ENCODE data around the gene TAL2.
A peak's percentile ranks its signal among the peaks of the same experiment; 100 is the strongest.

TAL2 gene

DNA sequence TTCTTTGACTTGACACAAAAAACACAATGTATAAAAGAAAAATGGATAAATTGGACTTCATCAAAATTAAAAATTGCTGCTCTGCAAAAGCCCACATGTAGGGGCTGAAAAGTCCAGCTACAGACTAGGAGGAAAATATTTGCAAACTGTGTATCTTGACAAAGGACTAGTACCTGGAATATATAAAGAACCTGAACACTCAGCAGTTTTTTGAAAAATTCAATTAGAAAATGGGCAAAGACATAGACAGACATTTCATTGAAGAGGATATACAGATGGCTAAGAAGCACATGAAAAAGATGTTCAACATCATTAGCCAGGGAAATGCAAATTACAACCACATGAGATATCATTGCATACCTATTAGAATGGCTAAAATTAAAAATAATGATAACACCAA, 18.5 kb upstream of the TAL2 start:
- Histone ChIP-seq H3K9ac (ENCODE audit: insufficient read length) (no peak overlapping the region), H3K9me3 (ENCODE audit: low read depth, low read length) (no peaks in the 10 kb centered on the region), H3K27ac (no peak overlapping the region), H3K4me3 (no peak overlapping the region), H3K36me3 (ENCODE audit: insufficient read depth, low read length) (no peaks in the 10 kb centered on the region)
- TF ChIP-seq FOXP2 (optimal IDR thresholded peaks at IDR 0.05; ENCODE audit: control extremely low read depth, extremely low read length, insufficient read depth), result no peak
- TF ChIP-seq EZH2 (IDR thresholded peaks at IDR 0.05), result no peak
- no peak for TF ChIP-seq POLR2AphosphoS5 (IDR thresholded peaks at IDR 0.05; ENCODE audit: borderline replicate concordance, low read depth, low read length)
- DNase-seq (ENCODE audit: low read depth, low spot score), result no peak

DNA sequence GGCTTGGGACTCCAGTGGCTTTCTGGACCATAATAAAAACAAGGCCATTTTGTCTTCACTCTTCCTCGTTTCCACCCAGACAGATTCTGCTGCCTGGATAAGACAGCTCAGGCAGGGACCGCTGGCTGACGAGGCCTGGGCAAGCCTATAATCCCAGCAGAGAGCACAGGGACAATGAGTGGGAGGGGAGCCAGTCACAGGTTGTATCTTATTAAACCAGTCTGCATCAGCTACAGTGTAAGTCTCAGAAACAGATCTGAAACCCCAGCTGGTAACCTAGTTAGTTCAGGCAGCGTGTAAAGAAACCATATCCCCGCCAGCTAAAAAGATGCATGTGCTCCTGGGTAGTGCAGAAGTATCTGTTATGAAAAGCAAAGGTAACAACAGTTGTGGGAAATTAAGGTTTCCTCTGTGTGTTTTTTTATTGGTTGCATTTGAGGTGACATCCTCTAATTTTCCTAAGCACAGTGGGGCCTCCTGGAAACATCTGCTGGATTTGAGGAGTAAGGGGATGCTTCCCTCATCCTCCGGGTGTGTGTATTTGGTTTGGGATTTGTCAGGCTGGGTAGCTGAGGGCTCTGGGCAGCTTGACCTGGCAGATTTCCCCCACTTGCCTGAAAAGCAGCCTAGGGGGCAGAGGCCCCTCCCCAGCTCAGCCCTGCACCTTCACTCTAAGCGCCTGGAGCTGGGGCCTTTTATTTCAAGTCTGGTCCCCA, 15.2 kb upstream of the TAL2 start:
- Histone ChIP-seq H3K9ac (ENCODE audit: insufficient read length) (no peak overlapping the region), H3K9me3 (ENCODE audit: low read depth, low read length) (no peaks in the 10 kb centered on the region), H3K36me3 (ENCODE audit: insufficient read depth, low read length) (no peaks in the 10 kb centered on the region), H3K4me3 (no peak overlapping the region), H3K27ac (no peak overlapping the region)
- no peak for DNase-seq (ENCODE audit: low read depth, low spot score)
- TF ChIP-seq FOXP2 (optimal IDR thresholded peaks at IDR 0.05; ENCODE audit: control extremely low read depth, extremely low read length, insufficient read depth), result no peak
- TF ChIP-seq EZH2 (IDR thresholded peaks at IDR 0.05), result no peak
- TF ChIP-seq POLR2AphosphoS5 (IDR thresholded peaks at IDR 0.05; ENCODE audit: borderline replicate concordance, low read depth, low read length), result no peak

DNA sequence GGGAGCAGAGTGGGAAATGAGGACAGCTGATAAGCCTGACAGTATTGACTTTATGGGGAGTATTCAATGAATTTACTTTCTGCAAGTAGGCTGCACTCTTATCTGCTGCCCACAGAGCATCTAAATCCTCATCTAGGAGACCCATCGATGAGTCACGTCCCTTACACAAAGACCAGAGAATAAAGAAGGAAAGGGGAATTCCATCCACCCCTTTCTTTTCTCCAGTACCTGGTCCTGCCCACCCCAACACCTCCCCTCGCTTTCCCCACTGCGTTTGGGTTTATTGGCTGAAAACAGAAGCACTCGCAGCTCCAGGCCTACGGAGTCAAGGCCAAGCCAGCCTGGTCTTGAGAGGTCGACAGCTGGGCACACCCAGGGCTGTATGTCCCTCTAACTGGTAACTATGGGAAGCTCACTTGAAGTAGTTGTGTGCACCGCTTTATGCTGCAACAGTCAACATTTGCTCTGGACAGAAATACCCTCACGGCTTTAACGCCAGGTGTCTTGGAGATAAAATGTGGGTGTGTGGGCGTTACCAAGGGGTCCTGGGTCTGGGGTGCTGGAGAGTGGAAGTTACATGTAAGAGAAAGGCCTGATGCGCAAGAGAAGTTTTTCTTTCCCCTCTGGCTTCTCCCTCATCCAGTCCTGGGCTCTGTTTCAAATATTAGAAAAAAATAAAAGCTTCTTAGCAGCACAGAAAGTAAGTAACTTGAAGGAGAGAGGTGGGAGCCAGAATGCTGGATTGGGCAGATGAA, 14.5 kb upstream of the TAL2 start:
- H3K9me3 ChIP-seq (ENCODE audit: low read depth, low read length), result no peaks in the 10 kb centered on the region
- no peak overlapping the region for H3K9ac ChIP-seq (ENCODE audit: insufficient read length)
- no peak overlapping the region for H3K4me3 ChIP-seq
- no peak for TF ChIP-seq EZH2 (IDR thresholded peaks at IDR 0.05)
- no peak for TF ChIP-seq POLR2AphosphoS5 (IDR thresholded peaks at IDR 0.05; ENCODE audit: borderline replicate concordance, low read depth, low read length)
- TF ChIP-seq FOXP2 (optimal IDR thresholded peaks at IDR 0.05; ENCODE audit: control extremely low read depth, extremely low read length, insufficient read depth), result no peak
- H3K36me3 ChIP-seq (ENCODE audit: insufficient read depth, low read length), result no peaks in the 10 kb centered on the region
- no peak overlapping the region for H3K27ac ChIP-seq
- DNase-seq (ENCODE audit: low read depth, low spot score), result no peak

DNA sequence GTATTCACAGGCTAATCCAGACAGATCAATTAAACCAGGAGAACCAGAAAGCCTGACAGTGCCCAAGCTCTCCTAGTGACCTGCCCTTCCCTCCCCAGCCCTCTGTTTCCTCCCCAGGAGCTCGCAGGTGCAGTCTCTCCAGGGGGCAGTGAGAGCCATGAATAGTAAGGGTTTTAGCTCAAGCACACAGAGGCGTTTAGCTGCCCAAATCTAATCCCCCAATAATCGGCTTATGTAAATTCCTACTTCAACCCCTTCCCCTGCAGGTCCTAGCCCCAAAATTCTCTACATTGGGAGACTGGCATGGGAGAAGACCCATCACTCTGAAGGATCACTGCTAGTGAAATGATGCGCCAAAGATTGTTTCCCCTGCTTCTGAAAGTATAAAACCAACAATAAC, 10.5 kb upstream of the TAL2 start:
- Histone ChIP-seq H3K4me3 (no peak overlapping the region), H3K27ac (no peak overlapping the region), H3K9ac (ENCODE audit: insufficient read length) (no peak overlapping the region), H3K9me3 (ENCODE audit: low read depth, low read length) (no peaks in the 10 kb centered on the region), H3K36me3 (ENCODE audit: insufficient read depth, low read length) (no peaks in the 10 kb centered on the region)
- TF ChIP-seq EZH2 (IDR thresholded peaks at IDR 0.05), result no peak
- no peak for TF ChIP-seq FOXP2 (optimal IDR thresholded peaks at IDR 0.05; ENCODE audit: control extremely low read depth, extremely low read length, insufficient read depth)
- TF ChIP-seq POLR2AphosphoS5 (IDR thresholded peaks at IDR 0.05; ENCODE audit: borderline replicate concordance, low read depth, low read length), result no peak
- no peak for DNase-seq (ENCODE audit: low read depth, low spot score)

DNA sequence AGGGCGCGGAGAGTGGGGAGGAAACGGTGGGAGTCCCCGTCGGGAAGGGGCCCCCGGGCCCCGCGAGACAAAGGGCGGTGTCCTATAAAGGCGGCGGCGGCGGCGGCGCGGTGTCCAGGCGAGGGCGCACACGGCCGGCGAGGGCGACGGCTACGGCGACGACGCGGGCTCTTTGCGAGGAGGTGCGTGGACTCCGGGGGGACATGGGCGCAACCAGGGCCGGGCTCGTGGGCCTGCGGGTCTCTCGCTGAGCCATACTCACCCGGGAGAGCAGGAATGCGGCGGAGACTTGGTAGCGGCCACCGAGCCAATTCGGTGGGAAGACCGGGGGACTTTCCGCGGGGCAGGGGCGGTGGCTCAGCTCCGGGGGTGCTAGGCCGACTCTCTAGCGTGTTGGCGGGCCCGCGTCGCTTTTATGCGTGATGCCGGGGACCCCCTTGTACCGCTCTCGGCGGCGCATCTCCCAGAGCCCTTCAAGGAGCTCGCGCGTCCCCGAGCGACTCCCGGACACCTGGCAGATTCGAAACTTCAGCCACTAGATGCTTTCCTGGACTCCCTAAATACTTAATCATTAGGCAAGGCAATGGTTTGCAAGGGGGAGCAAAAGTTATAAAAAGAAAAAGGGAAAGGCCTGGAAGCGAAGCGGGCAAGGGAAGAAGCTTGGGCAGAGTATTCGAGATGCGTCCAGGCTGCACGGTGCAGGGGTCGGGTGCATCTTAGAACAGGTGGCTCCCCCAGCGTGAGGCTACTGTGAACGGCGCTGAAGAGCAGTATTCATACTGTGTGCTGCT, 5.9 kb upstream of the TAL2 start:
- no peak for DNase-seq (ENCODE audit: low read depth, low spot score)
- TF ChIP-seq EZH2 (IDR thresholded peaks at IDR 0.05) (no peak), FOXP2 (optimal IDR thresholded peaks at IDR 0.05; ENCODE audit: control extremely low read depth, extremely low read length, insufficient read depth) (no peak), POLR2AphosphoS5 (IDR thresholded peaks at IDR 0.05; ENCODE audit: borderline replicate concordance, low read depth, low read length) (no peak)
- Histone ChIP-seq H3K9me3 (ENCODE audit: low read depth, low read length) (no peaks in the 10 kb centered on the region), H3K27ac (no peak overlapping the region), H3K4me3 (peak overlapping the region; percentile 45), H3K9ac (ENCODE audit: insufficient read length) (no peak overlapping the region), H3K36me3 (ENCODE audit: insufficient read depth, low read length) (no peaks in the 10 kb centered on the region)

DNA sequence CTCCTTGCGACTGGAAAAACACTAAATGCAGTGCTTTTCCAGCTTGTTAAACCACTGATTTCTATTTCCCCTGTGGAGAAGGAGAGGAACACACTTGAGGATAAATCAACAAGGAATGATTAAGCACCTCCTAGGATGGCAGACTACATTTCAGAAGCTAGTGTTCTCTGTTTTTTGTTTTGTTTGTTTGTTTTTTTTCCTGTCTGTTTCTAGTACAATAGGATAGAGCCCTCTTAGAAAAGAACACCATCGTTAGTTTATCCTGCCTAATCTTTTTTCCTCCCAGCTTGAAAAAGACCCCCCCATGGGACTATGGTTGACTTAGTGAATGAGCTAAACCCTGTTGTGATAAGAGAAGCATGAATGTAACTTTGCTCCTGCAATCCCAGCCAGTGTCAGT, 3.9 kb upstream of the TAL2 start:
- Histone ChIP-seq H3K4me3 (no peak overlapping the region), H3K36me3 (ENCODE audit: insufficient read depth, low read length) (no peaks in the 10 kb centered on the region), H3K27ac (no peak overlapping the region), H3K9ac (ENCODE audit: insufficient read length) (no peak overlapping the region), H3K9me3 (ENCODE audit: low read depth, low read length) (no peaks in the 10 kb centered on the region)
- TF ChIP-seq FOXP2 (optimal IDR thresholded peaks at IDR 0.05; ENCODE audit: control extremely low read depth, extremely low read length, insufficient read depth), result no peak
- TF ChIP-seq EZH2 (IDR thresholded peaks at IDR 0.05), result no peak
- no peak for TF ChIP-seq POLR2AphosphoS5 (IDR thresholded peaks at IDR 0.05; ENCODE audit: borderline replicate concordance, low read depth, low read length)
- DNase-seq (ENCODE audit: low read depth, low spot score), result no peak

DNA sequence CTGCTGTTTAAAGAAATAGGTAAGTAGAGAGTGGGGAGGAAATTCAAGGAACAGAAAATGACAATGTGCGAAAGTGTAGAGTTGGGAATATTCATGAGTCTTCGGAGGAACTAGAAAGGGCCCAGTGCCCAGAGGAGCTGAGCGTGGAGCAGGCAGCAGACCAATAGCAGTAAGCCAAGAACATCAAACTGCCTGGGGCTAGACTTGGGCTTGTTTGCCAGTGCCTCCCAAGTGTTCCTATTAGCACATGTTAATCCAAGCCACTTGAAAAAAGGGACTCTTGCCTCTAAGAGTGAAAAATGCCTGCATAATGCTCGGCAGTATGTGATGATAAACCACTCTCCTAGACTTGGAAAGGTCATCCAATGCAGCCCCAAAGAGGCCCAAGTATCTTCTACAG, 1.2 kb upstream of the TAL2 start:
- Histone ChIP-seq H3K9me3 (ENCODE audit: low read depth, low read length) (no peaks in the 10 kb centered on the region), H3K4me3 (no peak overlapping the region), H3K9ac (ENCODE audit: insufficient read length) (no peak overlapping the region), H3K27ac (no peak overlapping the region), H3K36me3 (ENCODE audit: insufficient read depth, low read length) (no peaks in the 10 kb centered on the region)
- no peak for TF ChIP-seq FOXP2 (optimal IDR thresholded peaks at IDR 0.05; ENCODE audit: control extremely low read depth, extremely low read length, insufficient read depth)
- no peak for TF ChIP-seq EZH2 (IDR thresholded peaks at IDR 0.05)
- no peak for TF ChIP-seq POLR2AphosphoS5 (IDR thresholded peaks at IDR 0.05; ENCODE audit: borderline replicate concordance, low read depth, low read length)
- peak; percentile 42 for DNase-seq (ENCODE audit: low read depth, low spot score)

DNA sequence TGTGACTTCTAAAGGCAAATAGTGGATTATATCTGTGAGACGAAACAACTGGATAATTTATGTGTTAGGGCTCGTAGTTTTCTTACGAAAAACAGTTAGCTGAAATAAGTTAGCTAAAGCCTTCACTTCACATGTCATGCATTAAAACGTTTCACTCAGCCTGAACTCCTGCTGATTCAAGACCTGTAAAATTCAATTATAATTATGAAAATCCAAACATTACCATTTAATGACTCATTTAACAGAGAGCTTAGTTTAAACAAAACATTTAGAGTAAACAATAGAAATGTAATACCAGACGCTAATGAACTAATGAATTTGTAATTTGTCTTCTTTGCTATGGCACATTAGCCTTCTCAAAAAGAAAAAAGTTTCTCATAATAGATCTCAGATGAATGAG, 1.7 kb downstream of the TAL2 start:
- Histone ChIP-seq H3K9me3 (ENCODE audit: low read depth, low read length) (no peaks in the 10 kb centered on the region), H3K9ac (ENCODE audit: insufficient read length) (no peak overlapping the region), H3K4me3 (no peak overlapping the region), H3K27ac (no peak overlapping the region), H3K36me3 (ENCODE audit: insufficient read depth, low read length) (no peaks in the 10 kb centered on the region)
- DNase-seq (ENCODE audit: low read depth, low spot score), result no peak
- TF ChIP-seq POLR2AphosphoS5 (IDR thresholded peaks at IDR 0.05; ENCODE audit: borderline replicate concordance, low read depth, low read length), result no peak
- TF ChIP-seq FOXP2 (optimal IDR thresholded peaks at IDR 0.05; ENCODE audit: control extremely low read depth, extremely low read length, insufficient read depth), result no peak
- no peak for TF ChIP-seq EZH2 (IDR thresholded peaks at IDR 0.05)
